GM18867 (cell line): Measurements from ENCODE around the gene CDS2.
A peak's percentile ranks its signal among the peaks of the same experiment; 100 is the strongest.

Experiments
- ATAC-seq: cut with Tn5 transposase; IDR thresholded peaks from one replicate; pipeline ENCODE4 v1.9.1; 2021; ENCODE audit warnings: mild to moderate bottlenecking, moderate library complexity; ENCODE audit not compliant: unreplicated experiment

Gene CDS2

DNA sequence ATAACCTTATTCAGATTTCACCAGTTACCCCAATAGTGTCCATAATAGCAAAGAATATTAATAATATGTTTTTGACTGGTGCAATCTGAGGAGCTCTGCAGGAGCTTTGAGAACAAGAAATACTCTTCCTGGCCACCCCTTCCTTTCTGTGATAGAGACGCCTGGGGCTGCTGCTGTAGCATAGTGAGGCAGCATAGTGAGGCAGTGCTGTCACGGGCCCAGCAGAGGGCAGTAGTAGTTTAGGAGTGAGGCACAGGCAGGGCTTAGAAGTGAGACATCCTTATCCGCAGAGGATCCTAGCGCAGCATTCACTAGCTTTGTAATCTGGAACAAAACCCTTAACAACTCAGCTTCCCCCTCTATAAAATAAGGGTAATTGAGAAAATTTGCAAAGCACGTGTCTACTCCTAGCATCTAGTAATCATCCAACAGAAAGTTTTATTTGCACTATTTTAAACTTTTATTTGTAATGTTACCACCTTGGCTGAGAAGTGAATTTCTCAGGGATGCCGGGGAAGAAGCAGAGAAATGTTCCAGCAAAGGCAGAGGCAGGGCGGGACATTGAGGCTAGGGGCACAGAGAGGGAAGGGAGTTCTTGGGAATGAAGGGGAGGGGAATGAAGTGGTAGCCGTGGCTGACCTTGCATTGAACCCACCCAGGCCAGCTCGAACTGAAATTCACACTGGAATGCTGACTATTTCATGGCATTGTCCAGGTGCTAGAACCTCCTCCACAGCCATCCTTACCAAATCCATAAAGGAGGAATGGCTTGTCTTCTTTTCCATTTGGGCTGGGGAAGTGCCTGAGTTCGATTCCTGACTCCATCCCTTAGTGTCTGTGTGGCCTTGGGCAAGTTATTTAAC is 78.8 kb downstream of the CDS2 start:
- ATAC-seq = peak; percentile 93

DNA sequence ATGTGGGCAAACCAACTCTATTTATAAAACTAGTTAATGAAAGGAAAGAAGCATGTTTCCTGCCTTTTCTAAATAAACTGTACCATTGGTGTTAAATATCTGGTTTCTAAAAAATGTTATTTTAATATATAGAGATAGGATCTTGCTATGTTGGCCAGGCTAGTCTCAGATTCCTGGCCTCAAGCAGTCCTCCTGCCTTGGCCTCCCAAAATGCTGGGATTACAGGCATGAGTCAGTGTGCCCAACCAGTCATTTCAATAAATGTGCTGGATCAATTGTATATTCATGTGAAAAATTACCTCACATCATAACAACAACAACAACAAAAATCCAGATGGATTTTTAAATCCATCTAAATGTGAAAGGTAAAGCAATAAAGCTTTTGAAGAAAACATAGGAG is 80.3 kb downstream of the CDS2 start:
- ATAC-seq = no peak

DNA sequence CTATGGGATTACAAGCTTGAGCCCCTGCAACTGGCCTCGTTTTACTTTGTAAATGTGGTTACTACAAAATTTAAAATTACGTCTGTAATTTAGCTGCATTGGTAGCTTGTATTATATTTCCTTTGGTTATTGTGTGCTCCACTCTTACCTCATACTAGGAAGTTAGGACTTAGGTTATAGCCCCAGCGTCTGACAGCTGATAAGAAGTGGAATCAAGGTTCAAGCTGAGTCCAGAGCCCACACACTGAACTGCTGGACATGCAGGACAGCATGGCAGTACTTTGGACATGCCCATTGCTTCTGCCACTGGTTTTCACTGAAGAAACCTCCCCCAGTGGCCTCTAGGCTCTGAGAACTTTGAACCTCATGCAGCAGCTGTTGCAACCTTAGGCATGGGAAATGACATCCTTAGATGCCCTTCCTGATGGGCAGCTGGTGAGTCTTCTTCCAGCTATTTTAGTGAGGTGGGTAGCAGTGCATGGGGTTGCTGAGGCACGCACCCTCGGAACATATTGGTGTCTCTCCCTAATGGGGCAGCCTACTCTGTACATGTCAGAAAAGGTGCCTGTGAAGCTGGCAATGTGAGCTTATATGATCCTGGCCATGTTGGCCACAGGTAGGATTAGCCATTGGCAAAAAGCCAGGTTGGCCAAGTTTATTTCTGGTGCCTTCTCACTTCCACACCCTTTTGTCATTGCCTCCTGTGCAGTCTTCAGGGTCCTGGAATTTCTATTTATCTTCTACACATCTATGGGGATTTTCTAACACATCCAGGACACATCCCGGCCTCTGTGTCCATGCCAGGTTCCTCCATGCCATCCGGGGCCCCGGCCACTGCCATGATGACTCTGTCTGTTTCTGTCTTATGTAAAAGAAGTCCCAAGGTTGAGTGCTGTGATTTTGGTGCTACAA is 85.3 kb downstream of the CDS2 start:
- ATAC-seq = no peak

DNA sequence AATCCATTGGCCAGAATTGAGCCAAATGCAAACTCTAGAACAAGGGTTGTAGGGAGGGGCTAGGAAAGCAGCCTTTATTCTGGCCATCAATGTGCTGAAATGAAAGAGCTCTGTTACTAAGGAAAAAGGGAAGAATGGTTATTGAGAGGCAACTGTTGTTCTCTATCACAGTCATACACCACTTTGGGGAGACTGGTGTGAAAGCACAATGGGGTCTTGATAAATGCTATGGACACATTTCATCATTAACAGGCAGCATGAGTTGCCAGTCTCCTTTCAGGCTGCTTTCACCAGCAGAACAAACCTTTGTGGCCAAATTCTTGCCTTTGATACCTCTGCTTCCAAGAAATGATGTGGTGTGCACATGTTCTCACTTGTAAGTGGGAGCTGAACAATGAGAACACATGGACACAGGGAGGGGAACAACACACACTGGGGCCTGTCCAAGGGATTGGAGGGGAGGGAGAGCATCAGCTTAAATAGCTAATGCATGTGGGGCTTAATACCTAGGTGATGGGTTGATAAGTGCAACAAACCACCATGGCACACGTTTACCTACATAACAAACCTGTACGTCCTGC is 86.2 kb downstream of the CDS2 start:
- ATAC-seq = no peak

DNA sequence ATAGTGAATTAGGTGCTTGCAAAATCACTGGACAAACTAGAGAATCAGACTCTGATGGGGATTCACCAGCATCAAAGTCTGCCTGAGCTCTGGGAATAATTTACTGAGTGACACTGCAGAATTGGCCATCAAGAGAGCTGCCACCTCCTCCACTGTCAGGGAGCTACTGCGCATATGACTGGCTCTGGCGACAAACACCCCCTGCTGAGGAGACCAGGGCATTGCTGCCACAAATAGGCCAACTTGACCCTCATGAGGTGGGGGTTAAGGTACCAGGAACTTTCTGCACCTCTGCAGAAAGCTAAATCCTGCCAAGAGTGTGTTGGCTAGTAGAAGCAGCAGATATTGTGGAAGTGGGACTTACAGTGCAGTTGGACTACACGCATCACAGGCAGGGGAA is 88.0 kb downstream of the CDS2 start:
- ATAC-seq = no peak

DNA sequence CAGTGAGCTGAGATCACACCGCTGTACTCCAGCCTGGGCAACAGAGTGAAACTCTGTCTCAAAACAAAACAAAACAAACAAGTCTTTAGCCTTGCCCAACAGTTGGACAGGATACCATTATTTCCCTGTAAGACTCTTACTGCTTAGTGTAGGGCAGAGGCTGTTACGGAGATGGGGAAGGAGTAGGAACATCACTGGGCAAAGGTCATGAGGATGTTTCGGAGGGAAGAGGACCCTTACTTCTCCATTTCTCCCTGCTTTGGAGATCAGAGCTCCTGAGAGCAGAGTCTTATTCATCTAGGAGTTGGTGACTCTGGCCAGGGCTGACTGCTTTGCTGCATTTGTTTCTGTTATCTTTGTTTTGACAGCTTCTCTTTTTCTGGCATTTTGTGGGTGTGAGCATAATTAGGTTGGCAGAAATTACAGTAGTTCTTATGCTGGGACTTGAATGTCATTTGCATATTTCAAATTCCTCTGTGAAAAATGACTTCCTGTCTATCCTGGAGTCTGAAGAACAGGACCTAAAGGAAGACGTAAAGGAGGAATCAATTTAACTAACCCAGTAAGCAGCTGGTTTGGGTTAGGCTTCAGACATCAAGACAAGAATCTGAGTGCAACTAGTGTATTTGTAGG is 89.0 kb downstream of the CDS2 start:
- no peak for ATAC-seq

DNA sequence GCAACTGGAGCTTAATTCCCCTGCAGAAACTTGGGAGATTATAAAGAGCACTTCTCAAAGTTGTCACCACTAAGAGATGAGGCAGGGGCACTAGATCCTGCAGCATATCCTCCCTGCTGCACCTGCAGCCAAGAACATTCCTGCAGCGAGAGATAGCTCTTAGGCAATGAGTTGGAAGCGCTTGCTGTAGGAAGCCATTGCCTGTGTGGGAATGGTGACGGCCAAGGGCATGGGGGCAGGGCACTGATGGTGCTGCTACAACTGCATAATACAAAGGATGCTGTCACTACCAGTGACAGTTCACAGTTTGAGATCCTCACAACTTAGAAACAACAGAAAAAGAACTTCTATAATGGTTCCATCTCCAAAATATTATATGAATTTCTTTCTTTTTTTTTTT is 89.9 kb downstream of the CDS2 start:
- no peak for ATAC-seq

DNA sequence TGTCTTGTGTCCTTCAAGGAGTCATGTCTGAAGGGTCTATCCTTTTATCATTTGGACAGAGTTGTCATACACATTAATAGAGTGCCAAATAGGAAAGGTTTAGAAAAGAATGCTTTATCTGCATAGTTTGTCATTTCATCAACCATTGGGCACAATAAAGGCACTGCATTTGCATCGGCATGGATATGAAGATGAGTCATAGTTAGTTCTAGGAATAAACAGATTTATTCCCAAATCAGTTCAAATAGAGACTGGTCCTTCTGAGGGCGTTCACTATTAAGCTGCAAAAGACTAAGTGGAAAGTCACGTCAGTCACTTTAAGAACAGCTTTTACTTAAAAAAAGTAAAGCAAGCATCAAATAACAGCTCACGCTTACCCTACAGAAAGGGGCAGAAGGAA is 90.8 kb downstream of the CDS2 start:
- no peak for ATAC-seq

DNA sequence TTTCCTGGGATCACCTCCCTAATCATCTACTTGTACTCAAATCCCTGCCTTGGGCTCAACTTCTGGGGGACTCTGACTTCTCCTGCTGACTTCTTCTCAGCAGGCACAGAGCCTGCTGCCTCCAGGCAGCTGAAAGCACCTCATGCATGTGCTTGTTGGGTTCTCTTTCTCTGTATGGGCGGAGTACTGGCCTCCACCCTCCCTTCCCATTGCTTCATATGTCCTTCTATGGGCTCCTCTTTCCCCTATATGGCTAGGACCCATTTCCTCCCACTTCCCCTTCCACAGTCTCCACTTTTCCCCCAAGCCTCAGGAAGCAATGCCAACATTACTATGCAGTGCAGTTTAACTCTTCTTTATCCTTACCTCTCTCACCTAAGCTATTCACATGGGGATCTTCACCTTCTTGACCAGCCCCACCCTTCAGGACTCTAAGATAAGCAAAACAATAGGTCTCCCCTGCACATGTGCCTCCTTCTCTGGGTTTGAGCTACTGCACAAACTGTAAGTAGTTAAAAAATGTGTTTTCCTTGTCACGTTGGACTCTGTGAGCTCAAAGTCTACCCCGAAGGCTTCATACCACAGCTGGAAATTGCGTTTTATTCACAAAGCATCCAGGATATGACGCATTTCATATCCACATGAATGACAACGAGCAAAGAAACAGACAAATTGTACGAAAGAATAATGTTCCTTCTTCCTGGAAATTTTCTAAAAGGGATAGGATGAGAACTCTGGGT is 93.7 kb downstream of the CDS2 start:
- no peak for ATAC-seq

DNA sequence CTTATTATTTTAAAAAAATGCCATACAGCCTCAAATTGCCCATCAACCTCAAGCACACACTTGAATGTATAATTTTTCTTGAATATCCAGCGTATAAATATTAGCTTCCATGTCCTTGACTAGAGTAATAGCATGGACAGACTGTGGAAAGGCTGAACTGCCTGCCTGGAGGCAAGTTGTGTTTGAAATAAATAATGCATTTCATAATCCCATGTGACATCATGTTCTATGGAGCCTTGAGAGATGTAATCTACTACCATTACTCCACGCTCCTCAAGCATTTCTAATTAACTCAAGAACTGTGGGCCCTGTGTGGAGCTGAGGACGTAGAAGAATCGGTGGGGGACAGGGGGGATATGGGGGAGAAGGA is 94.2 kb downstream of the CDS2 start:
- no peak for ATAC-seq

DNA sequence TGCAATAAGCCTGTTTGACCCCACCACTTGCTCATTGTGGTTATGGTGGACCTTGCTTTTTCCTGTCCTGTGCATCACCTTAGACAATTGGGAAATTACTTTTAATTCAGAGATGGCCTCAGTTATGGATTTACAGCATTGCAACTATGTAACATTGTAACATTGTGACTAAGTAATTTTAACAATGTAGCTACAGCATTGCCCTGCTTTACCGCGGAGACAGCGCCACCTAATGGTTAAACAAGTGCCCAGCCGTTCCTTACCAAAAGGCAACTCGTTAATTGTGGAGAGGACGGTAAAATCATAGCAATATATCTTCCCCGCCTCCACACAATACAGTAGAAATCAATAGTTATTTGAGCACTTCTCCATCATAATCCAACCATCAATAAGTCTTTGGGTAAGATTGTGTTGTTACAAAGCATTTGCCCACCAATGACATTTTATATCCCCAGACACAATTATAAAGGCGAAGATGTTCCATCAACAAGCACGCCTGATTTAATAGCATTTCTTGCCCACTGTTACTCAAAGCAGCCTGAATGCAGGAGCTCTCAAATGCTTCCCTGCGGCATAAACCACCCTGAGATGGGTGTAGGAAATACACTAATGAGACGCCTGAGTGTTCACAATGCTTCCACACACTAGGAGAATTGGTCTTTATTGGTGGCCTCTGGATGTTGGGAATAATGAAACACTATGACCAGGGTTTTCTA is 96.3 kb downstream of the CDS2 start:
- peak; percentile 60 for ATAC-seq

DNA sequence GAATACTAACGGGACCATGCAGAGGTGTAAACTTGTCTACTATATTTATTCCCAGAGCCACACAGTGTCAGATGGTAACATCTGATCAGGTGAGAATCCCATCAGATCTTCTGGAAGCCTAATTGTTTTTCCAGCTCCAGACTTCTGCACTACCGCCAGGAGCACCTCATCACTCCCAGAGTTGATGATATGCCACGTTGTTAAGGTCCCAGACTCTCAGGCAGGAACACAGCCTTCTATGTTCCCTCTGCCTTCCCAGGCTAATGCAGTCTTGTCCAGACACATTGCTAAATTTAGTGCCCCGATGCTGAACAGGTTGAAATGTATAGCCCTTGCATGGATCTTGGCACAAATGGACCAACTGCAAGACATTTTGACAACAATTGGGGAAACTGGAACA is 103.7 kb downstream of the CDS2 start:
- no peak for ATAC-seq

DNA sequence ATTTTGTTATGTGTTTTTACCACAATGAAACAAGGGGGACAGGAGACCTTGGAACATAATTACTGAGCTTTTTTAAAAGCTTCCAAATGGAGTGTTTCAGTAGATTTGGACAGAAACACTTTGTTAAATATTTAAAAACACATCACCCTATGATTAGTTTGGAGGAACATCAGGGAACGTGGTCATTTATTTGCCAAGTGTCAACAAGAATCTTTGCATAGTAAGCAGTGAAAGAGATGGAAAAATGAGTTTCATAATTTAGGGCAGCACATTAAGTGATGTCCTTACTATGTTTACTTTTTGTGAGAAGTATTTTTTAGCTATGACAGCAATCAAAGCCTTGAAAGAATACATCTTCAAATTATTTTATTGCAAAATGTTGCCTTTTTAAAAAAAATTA is 107.3 kb downstream of the CDS2 start:
- ATAC-seq = no peak

DNA sequence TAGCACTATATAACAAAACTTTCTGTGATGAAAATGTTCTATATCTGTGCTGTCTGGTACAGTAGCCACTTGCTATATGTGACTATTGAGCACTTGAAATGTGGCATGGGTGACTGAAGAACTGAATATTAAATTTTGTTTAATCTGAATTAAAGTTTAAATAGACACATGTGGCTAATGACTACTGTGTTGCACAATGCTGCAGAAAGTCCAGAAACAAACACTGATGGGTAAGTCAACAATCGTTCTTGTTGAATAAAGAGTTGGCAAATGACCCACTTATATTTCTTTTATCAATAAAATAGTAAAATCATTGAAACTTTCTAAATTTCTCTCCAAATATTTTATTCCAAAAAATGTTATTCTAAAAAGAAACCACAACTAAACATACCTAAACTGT is 108.2 kb downstream of the CDS2 start:
- no peak for ATAC-seq
